Activated CD8-positive, alpha-beta T cell treated with anti-CD3 and anti-CD28 coated beads for 36 hours (primary cell): Measurements from ENCODE around the gene ASAP2. TPM values are rescaled to one million over a fixed set of nuclear protein-coding genes. Genes with fewer than 3 reads are reported as not detected.

Experiments used
- ATAC-seq: fragments of 200-7000 bp; cut with Tn5 transposase; one replicate; pipeline ENCODE4 v1.10.0; 2021; ENCODE audit warnings: mild to moderate bottlenecking, moderate library complexity
- CTCF ChIA-PET: fragments of 350-600 bp; sonication (Branson Sonifier 250); formaldehyde crosslinking; loops from one replicate; lab custom pipeline; 2021; ENCODE audit warnings: antibody characterized with exemption; lab: Charles Lee
- POLR2A ChIA-PET: fragments of 350-600 bp; sonication (Branson Sonifier 250); formaldehyde crosslinking; loops from one replicate; lab custom pipeline; 2021; ENCODE audit warnings: antibody characterized with exemption; lab: Charles Lee
- DNase-seq: peaks from one replicate; pipeline ENCODE4 v3.0.0-alpha.2; 2020
- H3K27ac Mint-ChIP-seq: one replicate; pipeline ENCODE4 v1.8.0; 2021; ENCODE audit warnings: mild to moderate bottlenecking, mixed read lengths
- H3K27me3 Mint-ChIP-seq: one replicate; pipeline ENCODE4 v1.8.0; 2021; ENCODE audit warnings: mixed read lengths
- H3K36me3 Mint-ChIP-seq: one replicate; pipeline ENCODE4 v1.8.0; 2021; ENCODE audit warnings: low read depth, mixed read lengths
- H3K4me1 Mint-ChIP-seq: one replicate; pipeline ENCODE4 v1.8.0; 2021; ENCODE audit warnings: low read depth, mixed read lengths
- H3K4me3 Mint-ChIP-seq: one replicate; pipeline ENCODE4 v1.8.0; 2021; ENCODE audit warnings: mild to moderate bottlenecking, moderate library complexity, mixed read lengths
- H3K9me3 Mint-ChIP-seq: one replicate; pipeline ENCODE4 v1.8.0; 2021; ENCODE audit warnings: mixed read lengths
- intact Hi-C: fragments of 100-400 bp; cut with micrococcal nuclease; formaldehyde crosslinking; loops from one replicate; pipeline ENCODE4 v1.10.0; 2022
- total RNA-seq, 2 experiments: library from RNA; stranded (reverse); gene quantifications; one replicate each; pipeline ENCODE4 v1.2.3, GENCODE V29; 2021
- TF ChIP-seq, protein P1 (sequence below): fragments of 200-600 bp; IDR thresholded peaks from one replicate; pipeline ENCODE4 v1.8.0; 2022; ENCODE audit warnings: antibody characterized with exemption, mild to moderate bottlenecking

Gene ASAP2
- total RNA-seq, 2 experiments from 2014 or later: not detected

DNA sequence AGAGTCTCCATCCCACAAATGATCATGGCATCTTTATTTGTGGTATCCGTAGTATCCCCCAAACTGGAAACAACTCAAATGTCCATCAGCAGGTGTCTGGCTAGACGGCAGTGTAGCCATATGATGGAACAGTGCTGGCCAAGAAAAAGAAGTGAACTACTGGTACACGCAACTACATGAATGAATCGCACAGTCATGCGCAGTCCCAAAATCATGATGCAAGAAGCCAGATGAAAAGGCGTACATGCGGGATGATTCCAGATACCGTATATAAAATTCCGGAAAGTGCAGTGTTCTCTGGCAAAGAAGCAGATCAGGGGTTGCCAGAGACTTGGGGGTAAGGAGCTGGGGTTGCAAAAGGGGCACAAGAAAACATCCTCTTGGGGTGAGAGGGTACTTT lies 102.5 kb downstream of the ASAP2 start:
- CTCF ChIA-PET: no interaction called here
- POLR2A ChIA-PET: no interaction called here
- no peaks in the 10 kb centered on the region for H3K36me3 Mint-ChIP-seq
- no peak for DNase-seq
- no peaks in the 10 kb centered on the region for H3K9me3 Mint-ChIP-seq
- ATAC-seq: no peak
- H3K27me3 Mint-ChIP-seq: no peaks in the 10 kb centered on the region
- TF ChIP-seq, protein P1, sequence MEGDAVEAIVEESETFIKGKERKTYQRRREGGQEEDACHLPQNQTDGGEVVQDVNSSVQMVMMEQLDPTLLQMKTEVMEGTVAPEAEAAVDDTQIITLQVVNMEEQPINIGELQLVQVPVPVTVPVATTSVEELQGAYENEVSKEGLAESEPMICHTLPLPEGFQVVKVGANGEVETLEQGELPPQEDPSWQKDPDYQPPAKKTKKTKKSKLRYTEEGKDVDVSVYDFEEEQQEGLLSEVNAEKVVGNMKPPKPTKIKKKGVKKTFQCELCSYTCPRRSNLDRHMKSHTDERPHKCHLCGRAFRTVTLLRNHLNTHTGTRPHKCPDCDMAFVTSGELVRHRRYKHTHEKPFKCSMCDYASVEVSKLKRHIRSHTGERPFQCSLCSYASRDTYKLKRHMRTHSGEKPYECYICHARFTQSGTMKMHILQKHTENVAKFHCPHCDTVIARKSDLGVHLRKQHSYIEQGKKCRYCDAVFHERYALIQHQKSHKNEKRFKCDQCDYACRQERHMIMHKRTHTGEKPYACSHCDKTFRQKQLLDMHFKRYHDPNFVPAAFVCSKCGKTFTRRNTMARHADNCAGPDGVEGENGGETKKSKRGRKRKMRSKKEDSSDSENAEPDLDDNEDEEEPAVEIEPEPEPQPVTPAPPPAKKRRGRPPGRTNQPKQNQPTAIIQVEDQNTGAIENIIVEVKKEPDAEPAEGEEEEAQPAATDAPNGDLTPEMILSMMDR: no peak
- H3K4me3 Mint-ChIP-seq: no peak overlapping the region
- intact Hi-C loops: no loop called here
- H3K27ac Mint-ChIP-seq: no peak overlapping the region
- H3K4me1 Mint-ChIP-seq: no peaks in the 10 kb centered on the region

DNA sequence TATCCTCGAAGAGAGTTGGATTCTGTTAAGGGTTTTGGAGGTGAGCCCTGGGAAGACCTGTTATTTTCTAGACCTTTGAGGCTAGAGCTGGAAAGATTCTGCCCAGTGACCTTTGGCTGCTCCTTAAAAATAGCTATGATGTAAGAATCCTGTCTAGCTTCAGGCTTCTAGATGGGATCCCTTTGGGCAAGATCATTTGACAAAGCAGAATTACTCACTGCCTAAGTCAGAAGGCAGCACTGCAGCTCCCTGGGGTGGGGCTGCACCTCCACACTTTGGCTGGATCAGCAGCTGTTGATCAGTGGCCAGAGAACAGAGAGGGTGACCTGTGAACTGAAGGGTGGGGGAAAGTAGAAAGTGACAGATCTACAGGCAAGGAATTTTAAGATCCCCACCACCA lies 103.8 kb downstream of the ASAP2 start:
- H3K4me1 Mint-ChIP-seq: no peaks in the 10 kb centered on the region
- no peak overlapping the region for H3K4me3 Mint-ChIP-seq
- H3K27ac Mint-ChIP-seq: no peak overlapping the region
- ATAC-seq: no peak
- intact Hi-C loops: no loop called here
- peaks cover 6% of the 10 kb centered on the region for H3K27me3 Mint-ChIP-seq
- TF ChIP-seq, protein P1: no peak
- POLR2A ChIA-PET: no interaction called here
- DNase-seq: no peak
- no peaks in the 10 kb centered on the region for H3K36me3 Mint-ChIP-seq
- CTCF ChIA-PET: interaction anchor here (0.8 kb wide), 1 partner anchor 674 kb away, joined by 3 read pairs; no protein-coding TSS in a partner anchor
- no peaks in the 10 kb centered on the region for H3K9me3 Mint-ChIP-seq

DNA sequence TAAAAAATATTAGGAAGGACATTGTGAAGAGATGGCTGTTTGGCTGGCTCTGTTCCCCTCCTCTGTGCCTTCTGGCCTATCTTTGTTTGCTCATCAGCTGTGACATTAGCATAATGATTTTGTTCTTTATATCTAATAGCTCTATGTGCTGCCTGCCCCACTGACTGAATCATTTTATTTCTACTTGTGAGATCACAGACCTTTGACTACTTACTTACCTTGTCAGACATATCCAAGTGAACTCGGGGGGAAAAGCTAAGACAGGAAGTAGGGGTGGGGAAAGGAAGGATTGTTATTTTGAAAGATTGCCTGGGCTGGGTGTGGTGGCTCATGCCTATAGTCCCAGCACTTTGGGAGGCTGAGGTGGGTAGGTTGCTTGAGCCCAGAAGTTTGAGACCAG lies 104.2 kb downstream of the ASAP2 start:
- Mint-ChIP-seq H3K36me3 (no peaks in the 10 kb centered on the region), H3K9me3 (no peaks in the 10 kb centered on the region), H3K27me3 (peaks cover 6% of the 10 kb centered on the region), H3K4me3 (no peak overlapping the region), H3K4me1 (no peaks in the 10 kb centered on the region), H3K27ac (no peak overlapping the region)
- no peak for ATAC-seq
- no peak for DNase-seq
- CTCF ChIA-PET: no interaction called here
- intact Hi-C loops: no loop called here
- TF ChIP-seq, protein P1: no peak
- POLR2A ChIA-PET: no interaction called here

DNA sequence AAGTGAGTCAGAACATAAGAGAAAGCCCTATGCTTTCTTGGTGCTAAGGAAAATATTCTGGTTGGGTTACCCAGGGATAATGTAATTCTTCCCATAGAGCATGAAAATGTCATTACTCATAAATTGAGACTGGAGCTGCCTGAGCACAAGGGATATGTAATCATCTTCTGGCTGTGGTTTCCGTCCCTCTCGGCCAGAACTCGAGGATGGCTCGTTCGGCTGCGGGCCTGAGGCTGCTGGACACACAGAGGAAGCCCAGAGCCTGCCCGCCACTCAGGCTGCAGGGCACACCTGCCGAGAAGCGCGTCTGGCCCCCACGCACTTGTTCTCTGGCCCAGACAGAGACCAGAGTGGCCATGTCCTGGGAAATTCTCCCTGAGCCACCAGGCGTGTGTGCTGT lies 104.9 kb downstream of the ASAP2 start:
- TF ChIP-seq, protein P1: no peak
- H3K4me1 Mint-ChIP-seq: no peaks in the 10 kb centered on the region
- ATAC-seq: no peak
- H3K4me3 Mint-ChIP-seq: no peak overlapping the region
- H3K9me3 Mint-ChIP-seq: no peaks in the 10 kb centered on the region
- H3K36me3 Mint-ChIP-seq: no peaks in the 10 kb centered on the region
- ChIA-PET POLR2A (no interaction called here), CTCF (no interaction called here)
- DNase-seq: no peak
- H3K27me3 Mint-ChIP-seq: peaks cover 6% of the 10 kb centered on the region
- no peak overlapping the region for H3K27ac Mint-ChIP-seq
- intact Hi-C loops: no loop called here

DNA sequence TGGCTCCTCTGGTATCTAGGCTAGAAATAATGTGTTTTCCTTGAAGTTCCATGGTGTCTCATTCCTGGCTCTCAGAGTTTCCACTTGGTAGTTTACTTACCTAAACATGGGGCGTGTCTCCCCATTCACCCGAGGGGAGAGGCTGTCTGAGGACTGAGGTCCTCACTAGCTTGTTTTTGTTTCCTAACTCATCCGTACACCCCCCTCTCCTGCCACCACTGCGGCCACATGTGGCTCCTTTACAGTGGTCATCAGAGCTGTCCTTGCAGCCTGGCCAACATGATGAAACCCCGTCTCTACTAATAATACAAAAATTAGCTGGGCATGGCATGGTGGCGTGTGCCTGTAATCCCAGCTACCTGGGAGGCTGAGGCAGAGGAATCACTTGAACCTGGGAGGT lies 106.0 kb downstream of the ASAP2 start:
- POLR2A ChIA-PET: no interaction called here
- Mint-ChIP-seq H3K36me3 (no peaks in the 10 kb centered on the region), H3K4me3 (no peak overlapping the region), H3K27me3 (peaks cover 6% of the 10 kb centered on the region), H3K27ac (no peak overlapping the region), H3K9me3 (no peaks in the 10 kb centered on the region), H3K4me1 (no peaks in the 10 kb centered on the region)
- CTCF ChIA-PET: no interaction called here
- DNase-seq (no peak), ATAC-seq (no peak)
- TF ChIP-seq, protein P1: no peak
- intact Hi-C loops: no loop called here
